ENCODE data around the gene ARL5A. TPM values are rescaled to one million over a fixed set of nuclear protein-coding genes. Genes with fewer than 3 reads are reported as not detected.

ARL5A gene
- total and polyA plus RNA-seq, 9 of the 15 experiments (the other 6 are each of a cell fraction or from before 2014, with no cell fraction given): 16.3 to 117 (median 88.4) TPM

- TF ChIP-seq AFF1 (IDR thresholded peaks at IDR 0.05; ENCODE audit: low read depth in 1 of 2, partially characterized antibody in 2 of 2) (peak in 1 of 2 experiments; percentile 73), HEY1 (CRISPR knock-in tag; IDR thresholded peaks at IDR 0.05; ENCODE audit: borderline replicate concordance) (0 out of 2 replicates have a peak, but pooled peaks have one; percentile 70), CSDE1 (IDR thresholded peaks at IDR 0.05) (peak in 1 of 2 experiments; percentile 48; a peak in 1 of 4 replicates), ESRRA (IDR thresholded peaks at IDR 0.05; ENCODE audit: borderline replicate concordance, low read depth) (peak; percentile 98; the same call in 1 of the 2 replicates), ZKSCAN8 (CRISPR knock-in tag; IDR thresholded peaks at IDR 0.05) (peak; percentile 75; the same call in 1 of the 2 replicates), POLR3G (IDR thresholded peaks at IDR 0.05; ENCODE audit: extremely low read depth, insufficient read length, insufficient replicate concordance) (no peak), FOXK2 (conservative IDR thresholded peaks at IDR 0.05 in 1 of 2, IDR thresholded peaks at IDR 0.05 in 1 of 2; ENCODE audit: low read depth in 2 of 2) (peak in 1 of 2 experiments; percentile 44; a peak in 1 of 4 replicates), MGA (IDR thresholded peaks at IDR 0.05) (peak; percentile 36; the same call in 1 of the 2 replicates), BHLHE40 (IDR thresholded peaks at IDR 0.05; ENCODE audit: low read length) (no peak)
These were observed 45.7 kb downstream of the ARL5A start (continued) for GRCh38 chr2:151782378-151783132.

Data from K562 (cell line).